ENCODE results near the gene TOM1. TPM values are rescaled to one million over a fixed set of nuclear protein-coding genes. Genes with fewer than 3 reads are reported as not detected.

TOM1 gene
- total RNA-seq, 1 experiment from 2014 or later, result 22.3 TPM

DNA sequence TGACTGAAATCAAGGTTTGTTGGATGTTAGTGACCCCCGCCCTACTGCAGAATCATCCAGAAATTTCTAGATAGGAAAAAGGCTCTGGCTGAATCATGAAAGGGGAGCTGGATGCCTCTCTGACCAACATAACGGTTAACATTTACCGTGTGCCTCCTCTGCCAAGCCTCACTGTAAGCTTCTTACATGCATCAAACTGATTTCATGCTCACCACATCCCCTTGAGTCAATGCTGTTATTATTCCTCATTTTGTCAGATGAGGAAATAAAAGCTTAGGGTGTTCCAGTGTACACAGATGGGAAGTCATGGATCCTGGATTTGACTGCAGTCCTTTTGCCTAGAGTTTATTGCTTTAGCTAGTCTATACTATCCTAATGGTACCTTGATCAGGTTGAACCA is 75.3 kb downstream of the TOM1 start:
- H3K18ac ChIP-seq (ENCODE audit: insufficient read length, low read depth, low read length), result no peak overlapping the region
- no peak for DNase-seq
- no peaks in the 10 kb centered on the region for H3K79me1 ChIP-seq (ENCODE audit: insufficient read depth, low read depth, low read length, poor library complexity, severe bottlenecking)
- H3K27ac Mint-ChIP-seq, result no peak overlapping the region; a peak in 1 of 7 replicates
- no peak overlapping the region for H2BK12ac ChIP-seq (ENCODE audit: insufficient read length, low read depth, low read length)
- H2AK5ac ChIP-seq (ENCODE audit: insufficient read length, low read length), result no peak overlapping the region
- H3K27me3 Mint-ChIP-seq (ENCODE audit: low read depth), result peaks cover 3% of the 10 kb centered on the region
- no peak overlapping the region for H3K4me2 ChIP-seq (ENCODE audit: insufficient read depth, insufficient read length, low read length)
- H3K9me3 Mint-ChIP-seq, result no peaks in the 10 kb centered on the region; a peak in 1 of 5 replicates
- H3K4me1 ChIP-seq (ENCODE audit: insufficient read depth, low read length), result peaks cover 9% of the 10 kb centered on the region; the same call in 1 of the 2 replicates
- no peaks in the 10 kb centered on the region for H4K20me1 ChIP-seq (ENCODE audit: control insufficient read depth, insufficient read depth, insufficient read length)
- H4K8ac ChIP-seq (replicated peaks; ENCODE audit: insufficient read length, low read depth, low read length), result no peak overlapping the region
- no peak overlapping the region for H3K9ac ChIP-seq (ENCODE audit: extremely low read depth, insufficient read length, low read length)
- H3T11ph ChIP-seq (ENCODE audit: low read length), result no peak overlapping the region
- no peak overlapping the region for H4K91ac ChIP-seq (ENCODE audit: insufficient read length, low read depth, low read length)
- peaks cover 49 to 57% of the 10 kb centered on the region in 2 experiments for H3K4me1 Mint-ChIP-seq
- WGBS (ENCODE audit: extremely low coverage, insufficient read length, low lambda C conversion rate), result no CpG with 5 or more reads among the region's 3 CpGs
- no peak overlapping the region for H3K23ac ChIP-seq (ENCODE audit: insufficient read length, low read depth, low read length)
- no peak overlapping the region for H3K4me3 Mint-ChIP-seq
- H3K79me2 ChIP-seq (ENCODE audit: insufficient read depth, low read length), result no peaks in the 10 kb centered on the region
- H3K36me3 Mint-ChIP-seq (ENCODE audit: insufficient read depth in 1 of 3, low read depth in 3 of 3), result no peaks in the 10 kb centered on the region
- TF ChIP-seq, protein P1, sequence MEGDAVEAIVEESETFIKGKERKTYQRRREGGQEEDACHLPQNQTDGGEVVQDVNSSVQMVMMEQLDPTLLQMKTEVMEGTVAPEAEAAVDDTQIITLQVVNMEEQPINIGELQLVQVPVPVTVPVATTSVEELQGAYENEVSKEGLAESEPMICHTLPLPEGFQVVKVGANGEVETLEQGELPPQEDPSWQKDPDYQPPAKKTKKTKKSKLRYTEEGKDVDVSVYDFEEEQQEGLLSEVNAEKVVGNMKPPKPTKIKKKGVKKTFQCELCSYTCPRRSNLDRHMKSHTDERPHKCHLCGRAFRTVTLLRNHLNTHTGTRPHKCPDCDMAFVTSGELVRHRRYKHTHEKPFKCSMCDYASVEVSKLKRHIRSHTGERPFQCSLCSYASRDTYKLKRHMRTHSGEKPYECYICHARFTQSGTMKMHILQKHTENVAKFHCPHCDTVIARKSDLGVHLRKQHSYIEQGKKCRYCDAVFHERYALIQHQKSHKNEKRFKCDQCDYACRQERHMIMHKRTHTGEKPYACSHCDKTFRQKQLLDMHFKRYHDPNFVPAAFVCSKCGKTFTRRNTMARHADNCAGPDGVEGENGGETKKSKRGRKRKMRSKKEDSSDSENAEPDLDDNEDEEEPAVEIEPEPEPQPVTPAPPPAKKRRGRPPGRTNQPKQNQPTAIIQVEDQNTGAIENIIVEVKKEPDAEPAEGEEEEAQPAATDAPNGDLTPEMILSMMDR (conservative IDR thresholded peaks at IDR 0.05), result no peak
- H3K27me3 ChIP-seq (ENCODE audit: insufficient read depth, low read length), result no peaks in the 10 kb centered on the region
- no peak overlapping the region for H2BK120ac ChIP-seq (ENCODE audit: low read depth, low read length, poor library complexity, severe bottlenecking)
- no peak overlapping the region for H2BK20ac ChIP-seq (ENCODE audit: low read depth, low read length, poor library complexity, severe bottlenecking)
- no peak overlapping the region for H2AFZ ChIP-seq (ENCODE audit: low read length)
- no peaks in the 10 kb centered on the region for H3K23me2 ChIP-seq (ENCODE audit: insufficient read length, low read depth, low read length, poor library complexity, severe bottlenecking)
- H4K5ac ChIP-seq (ENCODE audit: insufficient read length, low read depth, low read length), result no peak overlapping the region
- H3K27ac ChIP-seq (ENCODE audit: insufficient read length, low read depth, low read length), result no peak overlapping the region
- no peak overlapping the region for H3K4ac ChIP-seq (ENCODE audit: low read depth, low read length)
- H3K9me3 ChIP-seq (ENCODE audit: control insufficient read depth, low read depth, low read length), result no peaks in the 10 kb centered on the region
- H3K56ac ChIP-seq (ENCODE audit: insufficient read length, low read depth, low read length), result no peak overlapping the region
- H2BK5ac ChIP-seq (ENCODE audit: insufficient read length, low read length), result no peak overlapping the region
- no peak overlapping the region for H3K14ac ChIP-seq (ENCODE audit: insufficient read depth, low read length)
- H2BK15ac ChIP-seq (ENCODE audit: low read depth, low read length), result no peak overlapping the region
